Left lung (tissue), 14 donors: Measurements from ENCODE around the gene RNASEH2B. TPM values are rescaled to one million over a fixed set of nuclear protein-coding genes. Genes with fewer than 3 reads are reported as not detected.

Source experiments
- ATAC-seq: fragments of 200-7000 bp; cut with Tn5 transposase; one replicate; pipeline ENCODE4 v1.9.1; 2020; ENCODE audit warnings: moderate library complexity
- DNase-seq, 4 donors: peaks; one replicate each; pipeline ENCODE4 v3.0.0-alpha.2; 2013 to 2020
- H3K27ac ChIP-seq, 2 donors: fragments of 200-600 bp; sonication (generic) in 1 of 2; one replicate each; pipeline versions ENCODE4 v1.5.0 to v1.8.0; 2020 to 2021
- H3K27me3 ChIP-seq, 2 donors: fragments of 200-600 bp; sonication (generic) in 1 of 2; one replicate each; pipeline versions ENCODE4 v1.5.0 to v1.8.0; 2020 to 2021
- H3K36me3 ChIP-seq, 2 donors: fragments of 200-600 bp; sonication (generic) in 1 of 2; one replicate each; pipeline versions ENCODE4 v1.5.0 to v1.8.0; 2020 to 2021
- H3K4me1 ChIP-seq, 2 donors: fragments of 200-600 bp; one replicate each; pipeline ENCODE4 v1.8.0; 2021
- H3K4me3 ChIP-seq, 2 donors: fragments of 200-600 bp; sonication (generic) in 1 of 2; one replicate each; pipeline versions ENCODE4 v1.5.0 to v1.8.0; 2020 to 2021; ENCODE audit warnings: mild to moderate bottlenecking in 1 of 2
- H3K9me3 ChIP-seq, 2 donors: fragments of 200-600 bp; sonication (generic) in 1 of 2; one replicate each; pipeline versions ENCODE4 v1.5.0 to v1.8.0; 2020 to 2021
- CTCF ChIP-seq, 2 donors: fragments of 200-600 bp; sonication (generic) in 1 of 2; IDR thresholded peaks; one replicate each; pipeline versions ENCODE4 v1.5.0 to v1.8.0; 2021; ENCODE audit warnings: antibody characterized with exemption in 2 of 2
- intact Hi-C, 2 donors: fragments of 100-400 bp; cut with DNase I; formaldehyde crosslinking; loops; one replicate each; pipeline versions ENCODE4 v1.11.2 to v1.14.2; 2022
- long read RNA-seq, 12 donors: library from polyadenylated mRNA in 2 of 12; unstranded in 2 of 12; transcript quantifications; one replicate each; pipeline ENCODE4 v2.0.0 and lab custom pipeline, GENCODE V29; 2019 to 2026
- polyA plus RNA-seq, 6 donors: library from polyadenylated mRNA; unstranded; fragments of 120-200 nt; gene quantifications; one replicate each; pipeline ENCODE4 v1.2.1, GENCODE V29; 2013; ENCODE audit not compliant: insufficient read length in 6 of 6
- total RNA-seq, 2 donors: library from RNA; stranded (reverse); fragmentation: NEBNext Ultra II Directional; extraction: Animal tissue kit (Norgen Biotek cat#: 25700); gene quantifications; one replicate each; pipeline ENCODE4 v1.2.1, GENCODE V29; 2021
- donor health status: DM: no; HTN: yes; CAD: no.
- donor health status: DM: no; HTN: no; CAD: no.

RNASEH2B gene, protein sequence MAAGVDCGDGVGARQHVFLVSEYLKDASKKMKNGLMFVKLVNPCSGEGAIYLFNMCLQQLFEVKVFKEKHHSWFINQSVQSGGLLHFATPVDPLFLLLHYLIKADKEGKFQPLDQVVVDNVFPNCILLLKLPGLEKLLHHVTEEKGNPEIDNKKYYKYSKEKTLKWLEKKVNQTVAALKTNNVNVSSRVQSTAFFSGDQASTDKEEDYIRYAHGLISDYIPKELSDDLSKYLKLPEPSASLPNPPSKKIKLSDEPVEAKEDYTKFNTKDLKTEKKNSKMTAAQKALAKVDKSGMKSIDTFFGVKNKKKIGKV
- total RNA-seq, result 10 to 100 TPM; 39.6 to 49.8 TPM
- polyA plus RNA-seq, result 10 to 100 TPM; 61.3 to 73.3 (median 67.0) TPM
- long read RNA-seq, donor 1, full-length matches to known transcripts, result 29 of 29 reads
- long read RNA-seq, donor 1, partial matches to known transcripts, result 0 of 29 reads
- long read RNA-seq, donor 1, other reads (novel, unspliced or antisense), result 0 of 29 reads
- long read RNA-seq, donor 2, full-length matches to known transcripts, result 29 of 29 reads
- long read RNA-seq, donor 2, partial matches to known transcripts, result 0 of 29 reads
- long read RNA-seq, donor 2, other reads (novel, unspliced or antisense), result 0 of 29 reads
- long read RNA-seq, donor 3, full-length matches to known transcripts, result 18 of 18 reads
- long read RNA-seq, donor 3, partial matches to known transcripts, result 0 of 18 reads
- long read RNA-seq, donor 3, other reads (novel, unspliced or antisense), result 0 of 18 reads
- long read RNA-seq, donor 4, full-length matches to known transcripts, result 21 of 26 reads
- long read RNA-seq, donor 4, partial matches to known transcripts, result 1 of 26 reads
- long read RNA-seq, donor 4, other reads (novel, unspliced or antisense), result 4 of 26 reads
- long read RNA-seq, donor 5, full-length matches to known transcripts, result 19 of 19 reads
- long read RNA-seq, donor 5, partial matches to known transcripts, result 0 of 19 reads
- long read RNA-seq, donor 5, other reads (novel, unspliced or antisense), result 0 of 19 reads
- long read RNA-seq, donor 6, full-length matches to known transcripts, result 21 of 21 reads
- long read RNA-seq, donor 6, partial matches to known transcripts, result 0 of 21 reads
- long read RNA-seq, donor 6, other reads (novel, unspliced or antisense), result 0 of 21 reads
- long read RNA-seq, donor 7, full-length matches to known transcripts, result 6 of 6 reads
- long read RNA-seq, donor 7, partial matches to known transcripts, result 0 of 6 reads
- long read RNA-seq, donor 7, other reads (novel, unspliced or antisense), result 0 of 6 reads
- long read RNA-seq, donor 8, full-length matches to known transcripts, result 16 of 16 reads
- long read RNA-seq, donor 8, partial matches to known transcripts, result 0 of 16 reads
- long read RNA-seq, donor 8, other reads (novel, unspliced or antisense), result 0 of 16 reads
- long read RNA-seq, donor 9, result 0 reads
- long read RNA-seq, donor 10, full-length matches to known transcripts, result 25 of 30 reads
- long read RNA-seq, donor 10, partial matches to known transcripts, result 3 of 30 reads
- long read RNA-seq, donor 10, other reads (novel, unspliced or antisense), result 2 of 30 reads
- long read RNA-seq, donor 11, full-length matches to known transcripts, result 8 of 8 reads
- long read RNA-seq, donor 11, partial matches to known transcripts, result 0 of 8 reads
- long read RNA-seq, donor 11, other reads (novel, unspliced or antisense), result 0 of 8 reads
- long read RNA-seq, donor 12, full-length matches to known transcripts, result 15 of 15 reads
- long read RNA-seq, donor 12, partial matches to known transcripts, result 0 of 15 reads
- long read RNA-seq, donor 12, other reads (novel, unspliced or antisense), result 0 of 15 reads

DNA sequence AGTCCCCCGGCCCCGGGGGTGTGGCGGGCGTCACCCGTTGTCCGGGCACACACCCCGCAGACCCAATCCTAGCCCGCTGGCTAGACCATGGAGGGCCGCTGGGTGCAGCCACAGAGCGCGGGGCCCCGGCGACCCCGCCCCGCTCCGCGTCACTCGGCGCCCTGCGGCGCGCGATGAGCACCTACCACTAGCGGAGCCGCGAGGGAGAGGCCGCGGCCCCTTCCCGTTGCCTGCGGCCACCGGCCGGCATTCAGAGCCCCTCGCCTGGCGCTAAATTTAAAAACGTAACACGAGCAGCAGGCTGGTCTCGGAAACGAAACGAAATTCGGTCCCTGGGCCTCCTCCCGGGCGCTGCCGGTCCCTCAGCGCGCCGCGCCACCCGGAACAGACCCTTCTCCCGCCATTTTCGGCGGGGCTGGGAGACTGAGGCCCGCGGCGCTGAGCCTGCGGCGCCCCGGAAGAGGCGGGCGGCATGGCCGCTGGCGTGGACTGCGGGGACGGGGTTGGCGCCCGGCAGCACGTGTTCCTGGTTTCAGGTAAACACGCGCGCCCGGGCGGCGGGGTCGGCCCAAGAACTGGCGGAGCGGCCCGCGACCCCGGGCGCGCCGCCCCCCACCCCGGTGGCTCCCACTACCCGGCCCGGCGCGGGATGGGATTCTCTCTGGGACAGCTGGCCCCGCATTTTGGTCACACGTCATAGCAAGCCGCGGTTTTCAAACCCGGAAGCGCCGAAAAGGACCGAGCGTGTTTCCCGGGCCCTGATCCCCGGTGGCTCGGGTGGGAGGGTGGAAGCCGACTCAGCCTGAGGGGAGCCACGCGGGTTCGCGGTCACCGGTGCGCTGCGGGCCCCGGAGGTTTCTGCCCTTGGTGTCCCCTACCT lies at the start of gene RNASEH2B:
TSS of gene RNASEH2B (plus strand) at position 187 of the 880 bp plus-strand sequence. CDS start at position 473, 286 bp downstream.
- peak; percentile 73 to 94 (median 79) for DNase-seq
- peak; percentile 81 for ATAC-seq
- H3K27ac ChIP-seq, result peak within 1 kb of the TSS; percentile 94 to 95
- H3K4me1 ChIP-seq, result peaks cover 12 to 56% of the 10 kb centered on the region in 2 donors
- H3K9me3 ChIP-seq, result no peaks in the 10 kb centered on the region
- TF ChIP-seq CTCF (IDR thresholded peaks at IDR 0.05), result peak in 1 of 2 donors; percentile 27
- H3K4me3 ChIP-seq, result peak within 1 kb of the TSS; percentile 75 to 88
- no peaks in the 10 kb centered on the region for H3K27me3 ChIP-seq
- no peaks in the 10 kb centered on the region for H3K36me3 ChIP-seq
- intact Hi-C loops, result loop anchor here in 1 of 2 donors (10.0 kb wide), 1 partner anchor 935 kb away; no protein-coding TSS in a partner anchor

- Histone ChIP-seq H3K4me1 (no peaks in the 10 kb centered on the region), H3K36me3 (no peaks in the 10 kb centered on the region), H3K4me3 (no peak overlapping the region), H3K27ac (no peak overlapping the region), H3K27me3 (no peaks in the 10 kb centered on the region), H3K9me3 (peaks cover 0 to 18% of the 10 kb centered on the region in 2 donors)
- ATAC-seq (no peak), DNase-seq (no peak)
- intact Hi-C loops, result no loop called here
- no peak for TF ChIP-seq CTCF (IDR thresholded peaks at IDR 0.05)
Measured at GRCh38 chr13:50864492-50864891, 45.1 kb upstream of the RNASEH2B start.

- Histone ChIP-seq H3K4me1 (no peaks in the 10 kb centered on the region), H3K27ac (no peak overlapping the region), H3K36me3 (no peaks in the 10 kb centered on the region), H3K9me3 (peaks cover 0 to 3% of the 10 kb centered on the region in 2 donors), H3K4me3 (no peak overlapping the region), H3K27me3 (no peaks in the 10 kb centered on the region)
- ATAC-seq (no peak), DNase-seq (no peak)
- intact Hi-C loops, result no loop called here
- TF ChIP-seq CTCF (IDR thresholded peaks at IDR 0.05), result no peak
Measured at GRCh38 chr13:50866817-50867636, 42.6 kb upstream of the RNASEH2B start.
